ENCODE measurements around the gene METTL15.

DNA sequence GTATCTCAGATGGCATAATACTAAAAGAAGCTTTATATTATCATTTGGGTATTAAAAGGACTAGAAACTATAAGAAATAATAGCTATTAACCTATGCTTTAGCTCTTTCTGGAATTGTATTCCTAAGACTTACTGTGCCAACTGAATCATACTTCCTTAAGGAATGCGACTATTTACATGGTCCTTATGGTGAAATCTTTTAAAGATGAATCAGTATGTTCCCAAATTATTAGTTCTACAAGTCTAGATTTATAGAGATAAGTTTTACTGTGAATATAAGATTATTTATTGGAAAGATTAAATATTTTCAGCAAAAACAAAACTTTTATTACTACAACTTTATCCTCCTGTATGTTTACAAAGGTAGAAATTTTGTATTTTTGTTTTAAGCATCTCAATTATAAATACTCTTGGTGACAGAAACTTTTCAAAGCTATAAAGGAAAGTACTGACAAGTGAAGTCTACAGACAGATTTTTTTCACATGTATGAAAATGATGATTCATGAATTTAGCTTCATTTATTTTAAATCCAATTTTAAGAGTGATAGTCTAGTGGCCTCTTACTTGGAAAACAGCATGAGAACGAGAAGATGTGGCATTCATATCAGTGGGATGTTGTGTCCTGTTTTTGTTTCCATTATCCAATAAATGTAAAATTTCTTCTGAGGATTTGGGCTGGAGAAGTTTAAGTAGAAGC is 18.0 kb upstream of the METTL15 start:
- TF ChIP-seq CTCF (IDR thresholded peaks at IDR 0.05) (no peak), POLR2A (IDR thresholded peaks at IDR 0.05) (no peak)

Data from heart left ventricle (tissue), 13 donors.